ENCODE measurements around the gene LKAAEAR1.
A peak's percentile ranks its signal among the peaks of the same experiment; 100 is the strongest.
"Not testable (repeated sequence)": the region's sequence is repeated elsewhere in the genome, so short reads cannot be mapped to it uniquely, and the experiment has no call there.

The LKAAEAR1 gene

DNA sequence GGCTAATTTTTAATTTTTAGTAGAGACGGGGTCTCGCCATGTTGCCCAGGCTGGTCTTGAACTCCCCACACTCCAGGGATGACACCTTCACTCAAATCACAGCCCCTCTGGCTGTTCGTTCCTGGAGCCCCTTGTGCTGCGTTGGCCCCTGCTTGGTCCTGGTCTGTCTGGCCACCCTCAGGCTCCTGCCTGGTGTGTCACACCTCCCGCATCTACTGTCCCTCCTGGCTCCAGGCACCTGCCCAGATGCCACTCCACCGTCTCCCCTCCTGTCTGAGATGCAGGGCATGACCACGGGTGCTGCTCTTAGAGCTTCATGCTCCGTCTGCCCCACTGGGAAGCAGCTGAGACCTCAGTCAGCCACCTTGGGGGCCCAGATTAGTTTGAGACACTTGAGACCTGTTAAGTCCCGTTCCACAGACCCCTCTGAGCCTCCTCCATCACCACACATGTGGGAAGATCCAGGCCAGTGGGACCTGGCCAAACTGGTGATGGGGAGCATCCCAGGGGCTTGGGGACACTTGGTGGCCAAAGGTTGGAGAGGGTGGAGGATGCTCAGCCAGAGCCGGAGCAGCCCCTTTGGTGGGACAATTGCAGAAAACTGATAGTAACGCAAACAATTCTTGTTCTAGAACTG, 45.1 kb upstream of the LKAAEAR1 start:
- H3K27me3 ChIP-seq (ENCODE audit: low read depth, low read length) = peaks cover 19% of the 10 kb centered on the region
- H3K9me3 ChIP-seq (ENCODE audit: insufficient read depth, low read length) = no peaks in the 10 kb centered on the region
- no peak overlapping the region for H3K9ac ChIP-seq (ENCODE audit: low read length)
- H2AFZ ChIP-seq (ENCODE audit: low read depth, low read length) = no peak overlapping the region
- H3K27ac ChIP-seq (ENCODE audit: low read length) = no peak overlapping the region
- no peaks in the 10 kb centered on the region for H3K4me1 ChIP-seq (ENCODE audit: low read length)
- no peak overlapping the region for H3K4me2 ChIP-seq (ENCODE audit: low read length)
- TF ChIP-seq, protein P1, sequence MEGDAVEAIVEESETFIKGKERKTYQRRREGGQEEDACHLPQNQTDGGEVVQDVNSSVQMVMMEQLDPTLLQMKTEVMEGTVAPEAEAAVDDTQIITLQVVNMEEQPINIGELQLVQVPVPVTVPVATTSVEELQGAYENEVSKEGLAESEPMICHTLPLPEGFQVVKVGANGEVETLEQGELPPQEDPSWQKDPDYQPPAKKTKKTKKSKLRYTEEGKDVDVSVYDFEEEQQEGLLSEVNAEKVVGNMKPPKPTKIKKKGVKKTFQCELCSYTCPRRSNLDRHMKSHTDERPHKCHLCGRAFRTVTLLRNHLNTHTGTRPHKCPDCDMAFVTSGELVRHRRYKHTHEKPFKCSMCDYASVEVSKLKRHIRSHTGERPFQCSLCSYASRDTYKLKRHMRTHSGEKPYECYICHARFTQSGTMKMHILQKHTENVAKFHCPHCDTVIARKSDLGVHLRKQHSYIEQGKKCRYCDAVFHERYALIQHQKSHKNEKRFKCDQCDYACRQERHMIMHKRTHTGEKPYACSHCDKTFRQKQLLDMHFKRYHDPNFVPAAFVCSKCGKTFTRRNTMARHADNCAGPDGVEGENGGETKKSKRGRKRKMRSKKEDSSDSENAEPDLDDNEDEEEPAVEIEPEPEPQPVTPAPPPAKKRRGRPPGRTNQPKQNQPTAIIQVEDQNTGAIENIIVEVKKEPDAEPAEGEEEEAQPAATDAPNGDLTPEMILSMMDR (IDR thresholded peaks at IDR 0.05; ENCODE audit: low read depth, low read length) = no peak
- no peak for TF ChIP-seq EZH2phosphoT487 (IDR thresholded peaks at IDR 0.05; ENCODE audit: low read depth)
- no peak overlapping the region for H3K4me3 ChIP-seq (ENCODE audit: low read length)
- H3K36me3 ChIP-seq (replicated peaks; ENCODE audit: low read depth, low read length) = no peaks in the 10 kb centered on the region
- no peaks in the 10 kb centered on the region for H4K20me1 ChIP-seq (ENCODE audit: insufficient read depth, low read length)
- no peaks in the 10 kb centered on the region for H3K79me2 ChIP-seq (ENCODE audit: low read length)

DNA sequence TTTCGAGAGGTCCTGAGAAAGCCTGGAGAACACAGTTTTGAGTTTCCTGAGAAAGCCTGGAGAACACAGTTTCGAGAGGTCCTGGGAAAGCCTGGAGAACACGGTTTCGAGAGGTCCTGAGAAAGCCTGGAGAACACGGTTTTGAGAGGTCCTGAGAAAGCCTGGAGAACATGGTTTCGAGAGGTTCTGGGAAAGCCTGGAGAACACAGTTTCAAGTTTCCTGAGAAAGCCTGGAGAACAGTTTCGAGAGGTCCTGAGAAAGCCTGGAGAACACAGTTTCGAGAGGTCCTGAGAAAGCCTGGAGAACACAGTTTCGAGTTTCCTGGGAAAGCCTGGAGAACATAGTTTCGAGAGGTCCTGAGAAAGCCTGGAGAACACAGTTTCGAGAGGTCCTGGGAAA, 39.3 kb upstream of the LKAAEAR1 start:
- H3K79me2 ChIP-seq (ENCODE audit: low read length); H3K4me1 ChIP-seq (ENCODE audit: low read length); H3K4me3 ChIP-seq (ENCODE audit: low read length); H4K20me1 ChIP-seq (ENCODE audit: insufficient read depth, low read length); H3K9me3 ChIP-seq (ENCODE audit: insufficient read depth, low read length); H3K27ac ChIP-seq (ENCODE audit: low read length); H3K9ac ChIP-seq (ENCODE audit: low read length); H2AFZ ChIP-seq (ENCODE audit: low read depth, low read length); H3K36me3 ChIP-seq (replicated peaks; ENCODE audit: low read depth, low read length); H3K4me2 ChIP-seq (ENCODE audit: low read length): not testable (repeated sequence)
- H3K27me3 ChIP-seq (ENCODE audit: low read depth, low read length) = peaks cover 30% of the 10 kb centered on the region

DNA sequence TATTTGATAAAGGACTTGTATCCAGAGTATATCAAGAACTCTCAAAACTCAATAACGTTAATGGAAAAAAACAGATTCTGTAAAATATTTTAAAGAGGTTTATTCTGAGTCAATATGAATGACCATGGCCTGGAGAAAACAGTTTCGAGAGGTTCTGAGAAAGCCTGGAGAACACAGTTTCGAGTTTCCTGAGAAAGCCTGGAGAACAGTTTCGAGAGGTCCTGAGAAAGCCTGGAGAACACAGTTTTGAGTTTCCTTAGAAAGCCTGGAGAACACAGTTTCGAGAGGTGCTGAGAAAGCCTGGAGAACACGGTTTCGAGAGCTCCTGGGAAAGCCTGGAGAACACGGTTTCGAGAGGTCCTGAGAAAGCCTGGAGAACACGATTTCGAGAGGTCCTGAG, 38.7 kb upstream of the LKAAEAR1 start:
- not testable (repeated sequence) for H3K79me2 ChIP-seq (ENCODE audit: low read length); H3K4me3 ChIP-seq (ENCODE audit: low read length); H2AFZ ChIP-seq (ENCODE audit: low read depth, low read length); H3K36me3 ChIP-seq (replicated peaks; ENCODE audit: low read depth, low read length); H3K9ac ChIP-seq (ENCODE audit: low read length); H3K27ac ChIP-seq (ENCODE audit: low read length); H3K4me1 ChIP-seq (ENCODE audit: low read length); H4K20me1 ChIP-seq (ENCODE audit: insufficient read depth, low read length); H3K4me2 ChIP-seq (ENCODE audit: low read length); H3K9me3 ChIP-seq (ENCODE audit: insufficient read depth, low read length)
- peaks cover 25% of the 10 kb centered on the region for H3K27me3 ChIP-seq (ENCODE audit: low read depth, low read length)

DNA sequence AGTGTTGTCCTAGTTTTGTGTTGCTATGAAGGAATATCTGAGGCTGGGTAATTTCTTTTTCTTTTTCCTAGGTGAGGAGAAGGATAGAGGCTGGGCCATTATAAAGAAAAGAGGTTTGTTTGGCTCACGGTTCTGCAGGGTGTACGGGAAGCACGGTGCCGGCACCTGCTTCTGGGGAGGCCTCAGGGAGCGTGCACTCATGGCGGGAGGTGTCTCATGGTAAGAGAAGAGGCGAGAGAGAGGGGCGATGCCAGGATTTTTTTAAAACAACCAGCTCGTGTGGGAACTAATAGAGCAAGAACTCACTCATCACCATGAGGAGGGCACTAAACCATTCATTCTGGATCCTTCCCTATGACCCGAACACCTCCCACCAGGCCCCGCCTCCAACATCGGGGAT, 37.4 kb upstream of the LKAAEAR1 start:
- Histone ChIP-seq H3K4me3 (ENCODE audit: low read length) (no peak overlapping the region), H2AFZ (ENCODE audit: low read depth, low read length) (no peak overlapping the region), H3K27ac (ENCODE audit: low read length) (no peak overlapping the region), H3K36me3 (replicated peaks; ENCODE audit: low read depth, low read length) (no peaks in the 10 kb centered on the region), H3K4me2 (ENCODE audit: low read length) (no peak overlapping the region), H3K9me3 (ENCODE audit: insufficient read depth, low read length) (no peaks in the 10 kb centered on the region), H3K79me2 (ENCODE audit: low read length) (no peaks in the 10 kb centered on the region), H4K20me1 (ENCODE audit: insufficient read depth, low read length) (no peaks in the 10 kb centered on the region), H3K9ac (ENCODE audit: low read length) (no peak overlapping the region), H3K4me1 (ENCODE audit: low read length) (peaks cover 5% of the 10 kb centered on the region), H3K27me3 (ENCODE audit: low read depth, low read length) (peaks cover 23% of the 10 kb centered on the region)
- TF ChIP-seq EZH2phosphoT487 (IDR thresholded peaks at IDR 0.05; ENCODE audit: low read depth) = no peak
- TF ChIP-seq, protein P1 (IDR thresholded peaks at IDR 0.05; ENCODE audit: low read depth, low read length) = no peak

DNA sequence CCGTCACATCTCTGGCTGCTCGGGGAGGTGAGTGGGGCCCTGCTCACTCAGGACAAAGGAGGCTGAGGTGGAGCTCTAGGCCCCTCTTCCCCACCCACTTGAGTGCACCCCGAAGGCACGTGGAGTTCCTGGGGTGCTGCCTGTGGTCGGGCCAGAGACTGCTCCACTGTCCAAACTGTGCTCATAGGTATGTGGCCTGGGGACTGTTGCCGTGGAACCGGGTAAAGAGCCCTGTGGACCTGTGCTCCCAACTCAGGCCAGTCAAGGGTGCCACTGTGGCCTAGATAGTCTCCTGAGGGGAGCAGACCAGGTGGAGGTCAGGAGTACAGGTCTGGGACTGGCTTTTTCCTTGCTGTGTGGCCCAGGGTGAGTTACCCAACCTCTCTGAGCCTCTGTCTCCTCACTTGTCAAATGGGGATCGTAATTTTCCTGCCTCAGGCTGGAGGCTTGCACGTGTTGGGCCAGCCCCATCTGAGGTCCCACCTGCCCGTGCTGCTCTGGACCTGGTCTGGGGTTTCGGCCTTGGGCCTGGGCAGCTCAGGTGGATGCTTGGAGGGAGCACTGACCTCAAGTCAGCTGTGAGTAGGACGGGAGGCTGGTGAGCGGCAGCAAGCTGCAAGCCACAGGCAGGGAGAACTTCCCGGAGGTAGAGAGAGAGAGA, 35.6 kb upstream of the LKAAEAR1 start:
- Histone ChIP-seq H2AFZ (ENCODE audit: low read depth, low read length) (peak overlapping the region; percentile 98; the same call in 1 of the 2 replicates), H3K79me2 (ENCODE audit: low read length) (no peaks in the 10 kb centered on the region), H3K9me3 (ENCODE audit: insufficient read depth, low read length) (no peaks in the 10 kb centered on the region), H3K9ac (ENCODE audit: low read length) (peak overlapping the region; percentile 57; the same call in 1 of the 2 replicates), H3K4me3 (ENCODE audit: low read length) (peak overlapping the region; percentile 72), H4K20me1 (ENCODE audit: insufficient read depth, low read length) (no peaks in the 10 kb centered on the region), H3K4me2 (ENCODE audit: low read length) (peak overlapping the region; percentile 71), H3K36me3 (replicated peaks; ENCODE audit: low read depth, low read length) (no peaks in the 10 kb centered on the region), H3K27me3 (ENCODE audit: low read depth, low read length) (peaks cover 23% of the 10 kb centered on the region), H3K4me1 (ENCODE audit: low read length) (peaks cover 5% of the 10 kb centered on the region), H3K27ac (ENCODE audit: low read length) (no peak overlapping the region)
- no peak for TF ChIP-seq EZH2phosphoT487 (IDR thresholded peaks at IDR 0.05; ENCODE audit: low read depth)
- TF ChIP-seq, protein P1 (IDR thresholded peaks at IDR 0.05; ENCODE audit: low read depth, low read length) = no peak

All from OCI-LY3 (cell line).